AG10803 (cell line): ENCODE results near the gene COL27A1.
"Not testable (repeated sequence)": the region's sequence is repeated elsewhere in the genome, so short reads cannot be mapped to it uniquely, and the experiment has no call there.

Source experiments
- DNase-seq: peaks from one replicate; pipeline ENCODE4 v3.0.0; 2010; ENCODE audit warnings: low read depth
- H3K4me3 ChIP-seq: 2 replicates; pipeline ENCODE4 v1.5.1; 2011; ENCODE audit warnings: mild to moderate bottlenecking, low read length, control low read depth
- TF ChIP-seq, protein P1 (sequence below): conservative IDR thresholded peaks from 2 replicates; pipeline ENCODE4 v1.5.1; 2011; ENCODE audit warnings: mild to moderate bottlenecking, low read length, control low read depth, inconsistent platforms

Gene COL27A1

GRCh38 chr9:114317665-114318357, 162.5 kb downstream of the COL27A1 start:
- peak; percentile 94 for DNase-seq
- TF ChIP-seq, protein P1, sequence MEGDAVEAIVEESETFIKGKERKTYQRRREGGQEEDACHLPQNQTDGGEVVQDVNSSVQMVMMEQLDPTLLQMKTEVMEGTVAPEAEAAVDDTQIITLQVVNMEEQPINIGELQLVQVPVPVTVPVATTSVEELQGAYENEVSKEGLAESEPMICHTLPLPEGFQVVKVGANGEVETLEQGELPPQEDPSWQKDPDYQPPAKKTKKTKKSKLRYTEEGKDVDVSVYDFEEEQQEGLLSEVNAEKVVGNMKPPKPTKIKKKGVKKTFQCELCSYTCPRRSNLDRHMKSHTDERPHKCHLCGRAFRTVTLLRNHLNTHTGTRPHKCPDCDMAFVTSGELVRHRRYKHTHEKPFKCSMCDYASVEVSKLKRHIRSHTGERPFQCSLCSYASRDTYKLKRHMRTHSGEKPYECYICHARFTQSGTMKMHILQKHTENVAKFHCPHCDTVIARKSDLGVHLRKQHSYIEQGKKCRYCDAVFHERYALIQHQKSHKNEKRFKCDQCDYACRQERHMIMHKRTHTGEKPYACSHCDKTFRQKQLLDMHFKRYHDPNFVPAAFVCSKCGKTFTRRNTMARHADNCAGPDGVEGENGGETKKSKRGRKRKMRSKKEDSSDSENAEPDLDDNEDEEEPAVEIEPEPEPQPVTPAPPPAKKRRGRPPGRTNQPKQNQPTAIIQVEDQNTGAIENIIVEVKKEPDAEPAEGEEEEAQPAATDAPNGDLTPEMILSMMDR, result no peak
- no peak overlapping the region for H3K4me3 ChIP-seq

- H3K4me3 ChIP-seq, result no peak overlapping the region
- no peak for DNase-seq
- TF ChIP-seq, protein P1, result no peak
Observed at GRCh38 chr9:114318416-114318815, 163.1 kb downstream of the COL27A1 start.

- TF ChIP-seq, protein P1, result no peak
- no peak for DNase-seq
Observed at GRCh38 chr9:114319147-114319546, 163.8 kb downstream of the COL27A1 start.

DNA sequence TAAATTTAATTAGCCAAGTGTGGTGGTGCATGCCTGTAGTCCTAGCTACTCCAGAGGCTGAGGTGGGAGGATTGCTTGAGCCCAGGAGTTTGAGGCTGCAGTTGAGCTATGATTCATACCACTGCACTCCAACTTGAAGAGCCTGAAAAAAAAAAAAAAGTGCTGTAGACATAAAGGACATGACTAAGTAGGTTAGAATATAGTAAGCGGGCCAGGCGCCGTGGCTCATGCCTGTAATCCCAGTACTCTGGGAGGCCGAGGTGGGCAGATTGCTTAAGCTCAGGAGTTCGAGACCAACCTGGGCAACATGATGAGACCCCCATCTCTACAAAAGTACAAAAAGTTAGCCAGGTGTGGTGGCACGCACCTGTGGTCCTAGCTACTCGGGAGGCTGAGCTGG, 165.4 kb downstream of the COL27A1 start:
- peak; percentile 60 for DNase-seq
- not testable (repeated sequence) for H3K4me3 ChIP-seq

More at GRCh38 chr9:114319147-114319546, 163.8 kb downstream of the COL27A1 start:
- no peak overlapping the region for H3K4me3 ChIP-seq

DNA sequence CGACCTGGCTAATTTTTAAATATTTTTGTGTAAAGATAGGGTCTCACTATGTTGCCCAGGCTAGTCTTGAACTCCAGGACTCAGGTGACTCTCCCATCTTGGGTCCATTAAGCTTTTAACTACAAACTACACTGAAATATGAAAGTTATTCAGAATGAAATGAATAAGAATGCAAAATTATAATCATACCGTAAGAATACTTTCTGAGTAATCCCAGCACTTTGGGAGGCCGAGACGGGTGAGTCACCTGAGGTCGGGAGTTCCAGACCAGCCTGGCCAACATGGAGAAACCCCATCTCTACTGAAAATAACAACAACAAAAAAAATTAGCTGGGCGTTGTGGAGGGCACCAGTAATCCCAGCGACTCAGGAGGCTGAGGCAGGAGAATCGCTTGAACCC, 166.4 kb downstream of the COL27A1 start:
- DNase-seq, result peak; percentile 57

GRCh38 chr9:114322160-114322818, 167.0 kb downstream of the COL27A1 start:
- DNase-seq, result peak; percentile 17
- not testable (repeated sequence) for H3K4me3 ChIP-seq

More for the DNA sequence above, 166.4 kb downstream of the COL27A1 start:
- no peak overlapping the region for H3K4me3 ChIP-seq
- TF ChIP-seq, protein P1, result no peak

DNA sequence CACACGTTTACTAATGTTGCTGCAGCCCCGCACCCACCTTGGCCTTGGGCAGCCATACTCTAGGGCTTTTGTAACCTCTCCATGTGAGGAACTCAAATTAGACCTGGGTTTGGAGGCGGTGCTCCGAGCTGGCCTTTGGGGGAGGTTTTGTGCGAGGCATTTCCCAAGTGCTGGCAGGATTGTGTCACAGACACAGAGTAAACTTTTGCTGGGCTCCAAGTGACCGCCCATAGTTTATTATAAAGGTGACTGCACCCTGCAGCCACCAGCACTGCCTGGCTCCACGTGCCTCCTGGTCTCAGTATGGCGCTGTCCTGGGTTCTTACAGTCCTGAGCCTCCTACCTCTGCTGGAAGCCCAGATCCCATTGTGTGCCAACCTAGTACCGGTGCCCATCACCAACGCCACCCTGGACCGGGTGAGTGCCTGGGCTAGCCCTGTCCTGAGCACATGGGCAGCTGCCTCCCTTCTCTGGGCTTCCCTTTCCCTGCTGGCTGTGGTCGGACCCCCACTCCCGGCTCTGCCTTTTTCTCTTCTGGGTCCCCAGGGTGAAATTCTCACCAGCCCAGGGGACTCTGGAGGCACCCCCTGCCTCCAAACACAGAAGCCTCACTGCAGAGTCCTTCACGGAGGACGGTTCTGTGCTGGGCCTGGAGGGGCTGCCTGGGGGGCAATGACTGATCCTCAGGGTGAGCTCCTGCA, 167.6 kb downstream of the COL27A1 start, which contains the start of gene ORM1:
Gene ORM1 (plus strand): TSS at position 268 of the 701 bp plus-strand sequence. CDS start 36 bp downstream, at position 304.
- not testable (repeated sequence) for H3K4me3 ChIP-seq, DNase-seq

GRCh38 chr9:114323849-114324248, 168.5 kb downstream of the COL27A1 start:
- DNase-seq, H3K4me3 ChIP-seq: not testable (repeated sequence)

GRCh38 chr9:114324492-114324891, 169.2 kb downstream of the COL27A1 start:
- no peak for DNase-seq
- TF ChIP-seq, protein P1, result no peak
- H3K4me3 ChIP-seq, result no peak overlapping the region

GRCh38 chr9:114324965-114325364, 169.6 kb downstream of the COL27A1 start:
- DNase-seq, result not testable (repeated sequence)

GRCh38 chr9:114325684-114326254, 170.4 kb downstream of the COL27A1 start:
- DNase-seq, result peak; percentile 25
- H3K4me3 ChIP-seq, result not testable (repeated sequence)

More at GRCh38 chr9:114324965-114325364, 169.6 kb downstream of the COL27A1 start:
- not testable (repeated sequence) for H3K4me3 ChIP-seq
